H9 (cell line): Measurements from ENCODE around the gene TMEM80. TPM values are rescaled to one million over a fixed set of nuclear protein-coding genes. Genes with fewer than 3 reads are reported as not detected.
A peak's percentile ranks its signal among the peaks of the same experiment; 100 is the strongest.

ENCODE experiments used
- DNase-seq: peaks from one replicate; pipeline ENCODE4 v3.0.0-alpha.2; 2017
- H2AFZ ChIP-seq: one replicate; pipeline ENCODE4 v1.6.1; 2013; ENCODE audit warnings: mild to moderate bottlenecking, low read length, control low read depth, moderate library complexity
- H2AK5ac ChIP-seq: 2 replicates; pipeline ENCODE4 v1.6.1; 2013; ENCODE audit warnings: low read length, control low read depth, mixed read lengths; ENCODE audit not compliant: insufficient read length
- H2BK120ac ChIP-seq: one replicate; pipeline ENCODE4 v1.6.1; 2013; ENCODE audit warnings: low read depth, mild to moderate bottlenecking, low read length, control low read depth, inconsistent platforms; ENCODE audit not compliant: poor library complexity, severe bottlenecking
- H2BK12ac ChIP-seq: 2 replicates; pipeline ENCODE4 v1.6.1; 2013; ENCODE audit warnings: low read length, control low read depth, mixed read lengths, low read depth; ENCODE audit not compliant: insufficient read length
- H2BK15ac ChIP-seq: 2 replicates; pipeline ENCODE4 v1.6.1; 2013; ENCODE audit warnings: low read depth, low read length, control low read depth
- H2BK20ac ChIP-seq: one replicate; pipeline ENCODE4 v1.6.1; 2013; ENCODE audit warnings: low read depth, mild to moderate bottlenecking, low read length, control low read depth, inconsistent platforms; ENCODE audit not compliant: poor library complexity, severe bottlenecking
- H2BK5ac ChIP-seq: 2 replicates; pipeline ENCODE4 v1.6.1; 2013; ENCODE audit warnings: low read length, control low read depth, mixed read lengths; ENCODE audit not compliant: insufficient read length
- H3K14ac ChIP-seq: 2 replicates; pipeline ENCODE4 v1.6.1; 2013; ENCODE audit warnings: low read length, control low read depth; ENCODE audit not compliant: insufficient read depth
- H3K18ac ChIP-seq: 2 replicates; pipeline ENCODE4 v1.6.1; 2013; ENCODE audit warnings: low read depth, mild to moderate bottlenecking, mixed read lengths, low read length, control low read depth; ENCODE audit not compliant: insufficient read length
- H3K23ac ChIP-seq: 2 replicates; pipeline ENCODE4 v1.6.1; 2013; ENCODE audit warnings: low read length, control low read depth, mixed read lengths, low read depth; ENCODE audit not compliant: insufficient read length
- H3K23me2 ChIP-seq: 2 replicates; pipeline ENCODE4 v1.6.1; 2013; ENCODE audit warnings: low read depth, mild to moderate bottlenecking, mixed read lengths, low read length, control low read depth; ENCODE audit not compliant: insufficient read length, poor library complexity, severe bottlenecking
- H3K27ac ChIP-seq: 2 replicates; pipeline ENCODE4 v1.5.1; 2013; ENCODE audit warnings: low read length, control low read depth, mixed read lengths, low read depth; ENCODE audit not compliant: insufficient read length
- H3K27me3 ChIP-seq: 2 replicates; pipeline ENCODE4 v1.6.1; 2013; ENCODE audit warnings: low read length, control low read depth, inconsistent platforms; ENCODE audit not compliant: insufficient read depth
- H3K4ac ChIP-seq: 2 replicates; pipeline ENCODE4 v1.6.1; 2013; ENCODE audit warnings: low read depth, mild to moderate bottlenecking, control low read depth, inconsistent platforms, low read length, moderate library complexity
- H3K4me1 ChIP-seq: 2 replicates; pipeline ENCODE4 v1.6.1; 2013; ENCODE audit warnings: low read length, control low read depth, inconsistent platforms; ENCODE audit not compliant: insufficient read depth
- H3K4me2 ChIP-seq: 2 replicates; pipeline ENCODE4 v1.6.1; 2013; ENCODE audit warnings: low read length, control low read depth, mixed read lengths; ENCODE audit not compliant: insufficient read length, insufficient read depth
- H3K56ac ChIP-seq: 2 replicates; pipeline ENCODE4 v1.6.1; 2013; ENCODE audit warnings: low read depth, mild to moderate bottlenecking, mixed read lengths, low read length, control low read depth; ENCODE audit not compliant: insufficient read length
- H3K79me1 ChIP-seq: 2 replicates; pipeline ENCODE4 v1.6.1; 2013; ENCODE audit warnings: low read depth, mild to moderate bottlenecking, moderate library complexity, low read length, control low read depth, inconsistent platforms; ENCODE audit not compliant: insufficient read depth, poor library complexity, severe bottlenecking
- H3K79me2 ChIP-seq: 2 replicates; pipeline ENCODE4 v1.6.1; 2013; ENCODE audit warnings: low read length, control low read depth, inconsistent platforms; ENCODE audit not compliant: insufficient read depth
- H3K9ac ChIP-seq: 2 replicates; pipeline ENCODE4 v1.6.1; 2013; ENCODE audit warnings: low read length, control low read depth, mixed read lengths; ENCODE audit not compliant: insufficient read length; ENCODE audit errors: extremely low read depth
- H3K9me3 ChIP-seq: one replicate; pipeline ENCODE4 v1.6.1; 2013; ENCODE audit warnings: low read depth, low read length, inconsistent platforms; ENCODE audit not compliant: control insufficient read depth
- H3T11ph ChIP-seq: one replicate; pipeline ENCODE4 v1.6.1; 2013; ENCODE audit warnings: mild to moderate bottlenecking, low read length, control low read depth, inconsistent platforms
- H4K20me1 ChIP-seq: one replicate; pipeline ENCODE4 v1.6.1; 2013; ENCODE audit not compliant: control insufficient read depth, insufficient read length, insufficient read depth
- H4K5ac ChIP-seq: 2 replicates; pipeline ENCODE4 v1.6.1; 2013; ENCODE audit warnings: low read depth, mild to moderate bottlenecking, mixed read lengths, low read length, control low read depth; ENCODE audit not compliant: insufficient read length
- H4K8ac ChIP-seq: replicated peaks from 2 replicates; pipeline ENCODE4 v1.6.1; 2013; ENCODE audit warnings: low read length, control low read depth, mixed read lengths, low read depth; ENCODE audit not compliant: insufficient read length
- H4K91ac ChIP-seq: 2 replicates; pipeline ENCODE4 v1.6.1; 2013; ENCODE audit warnings: low read depth, mild to moderate bottlenecking, moderate library complexity, mixed read lengths, low read length, control low read depth; ENCODE audit not compliant: insufficient read length
- H3K27ac Mint-ChIP-seq, 3 experiments: 2 replicates in 2 of 3; 3 replicates in 1 of 3; pipeline ENCODE4 v1.8.0; 2020 to 2021; ENCODE audit warnings: mixed read lengths in 3 of 3, mild to moderate bottlenecking in 1 of 3, moderate library complexity in 1 of 3
- H3K27me3 Mint-ChIP-seq: 2 replicates; pipeline ENCODE4 v1.8.0; 2021; ENCODE audit warnings: low read depth, mild to moderate bottlenecking, moderate library complexity, mixed read lengths
- H3K36me3 Mint-ChIP-seq, 3 experiments: 2 replicates in 2 of 3; 3 replicates in 1 of 3; pipeline ENCODE4 v1.8.0; 2020 to 2021; ENCODE audit warnings: low read depth in 3 of 3, mixed read lengths in 3 of 3; ENCODE audit not compliant: insufficient read depth in 1 of 3
- H3K4me1 Mint-ChIP-seq, 2 experiments: 2 replicates each; pipeline ENCODE4 v1.8.0; 2020; ENCODE audit warnings: mixed read lengths in 2 of 2
- H3K4me3 Mint-ChIP-seq, 2 experiments: 2 replicates in 1 of 2; 3 replicates in 1 of 2; pipeline ENCODE4 v1.8.0; 2020 to 2021; ENCODE audit warnings: mild to moderate bottlenecking in 2 of 2, mixed read lengths in 2 of 2, moderate library complexity in 1 of 2
- H3K9me3 Mint-ChIP-seq, 2 experiments: 2 replicates in 1 of 2; 3 replicates in 1 of 2; pipeline ENCODE4 v1.8.0; 2020; ENCODE audit warnings: mild to moderate bottlenecking in 2 of 2, mixed read lengths in 2 of 2, moderate library complexity in 1 of 2
- CTCF ChIP-seq: fragments of 200-600 bp; sonication (generic); conservative IDR thresholded peaks from 3 replicates; pipeline ENCODE4 v1.8.0; 2021; ENCODE audit warnings: antibody characterized with exemption, mild to moderate bottlenecking
- WGBS: extraction: QIAGEN DNeasy Blood & Tissue Kit; methylation state at CpG from one replicate; pipeline ENCODE4 v1.1.7; 2013; ENCODE audit warnings: missing lambda C conversion rate, low lambda C conversion rate, mixed read lengths; ENCODE audit not compliant: insufficient read length; ENCODE audit errors: extremely low coverage; 5-methylcytosine and 5-hydroxymethylcytosine counted together
- total RNA-seq: library from RNA; stranded (reverse); gene quantifications from 2 replicates; pipeline ENCODE4 v1.2.1, GENCODE V29; 2021

The TMEM80 gene
- total RNA-seq, 1 experiment from 2014 or later = 23.6 TPM

GRCh38 chr11:680476-680875, 15.1 kb upstream of the TMEM80 start:
- no peak overlapping the region for H4K5ac ChIP-seq
- Mint-ChIP-seq H3K9me3 (no peaks in the 10 kb centered on the region), H3K4me3 (no peak overlapping the region), H3K4me1 (peaks cover 21 to 25% of the 10 kb centered on the region in 2 experiments), H3K27ac (peak overlapping the region; percentile 48 to 83 (median 72); a peak in 5 of 7 replicates), H3K27me3 (no peaks in the 10 kb centered on the region), H3K36me3 (peaks cover 58 to 83% (median 78%) of the 10 kb centered on the region in 3 experiments)
- H3K23ac ChIP-seq = no peak overlapping the region
- no peak overlapping the region for H3K4ac ChIP-seq
- H3K27ac ChIP-seq = no peak overlapping the region
- H2BK12ac ChIP-seq = no peak overlapping the region
- no CpG with 5 or more reads among the region's 19 CpGs for WGBS
- H4K8ac ChIP-seq = no peak overlapping the region
- H3K79me1 ChIP-seq = peaks cover 3% of the 10 kb centered on the region
- no peaks in the 10 kb centered on the region for H3K79me2 ChIP-seq
- TF ChIP-seq CTCF = no peak
- H2BK15ac ChIP-seq = no peak overlapping the region
- H2AK5ac ChIP-seq = no peak overlapping the region
- no peak overlapping the region for H3K18ac ChIP-seq
- H3K56ac ChIP-seq = no peak overlapping the region
- no peaks in the 10 kb centered on the region for H3K23me2 ChIP-seq
- H2BK5ac ChIP-seq = no peak overlapping the region
- H3K27me3 ChIP-seq = no peaks in the 10 kb centered on the region
- H2BK20ac ChIP-seq = no peak overlapping the region
- H2AFZ ChIP-seq = no peak overlapping the region
- no peak overlapping the region for H3K9ac ChIP-seq
- no peaks in the 10 kb centered on the region for H3K4me1 ChIP-seq
- H3K14ac ChIP-seq = no peak overlapping the region
- DNase-seq = no peak
- H4K91ac ChIP-seq = no peak overlapping the region
- H3K9me3 ChIP-seq = no peaks in the 10 kb centered on the region
- no peak overlapping the region for H2BK120ac ChIP-seq
- no peak overlapping the region for H3T11ph ChIP-seq
- H3K4me2 ChIP-seq = no peak overlapping the region
- H4K20me1 ChIP-seq = no peaks in the 10 kb centered on the region
